Chondrocyte (in vitro differentiated cells): ENCODE results near the gene CDK14. TPM values are rescaled to one million over a fixed set of nuclear protein-coding genes. Genes with fewer than 3 reads are reported as not detected.

ENCODE experiments used
- DNase-seq: peaks from one replicate; pipeline ENCODE4 v3.0.0; 2021; ENCODE audit warnings: mixed read lengths, low spot score
- H3K27ac Mint-ChIP-seq: one replicate; pipeline ENCODE4 v1.8.0; 2021; ENCODE audit warnings: mild to moderate bottlenecking, moderate library complexity, mixed read lengths; ENCODE audit not compliant: unreplicated experiment
- H3K27me3 Mint-ChIP-seq: 2 replicates; pipeline ENCODE4 v1.8.0; 2021; ENCODE audit warnings: low read depth, mixed read lengths
- H3K36me3 Mint-ChIP-seq: 2 replicates; pipeline ENCODE4 v1.8.0; 2021; ENCODE audit warnings: low read depth, mixed read lengths
- H3K4me1 Mint-ChIP-seq: 2 replicates; pipeline ENCODE4 v1.8.0; 2021; ENCODE audit warnings: low read depth, mild to moderate bottlenecking, mixed read lengths
- H3K4me3 Mint-ChIP-seq: one replicate; pipeline ENCODE4 v1.8.0; 2021; ENCODE audit warnings: mild to moderate bottlenecking, moderate library complexity, mixed read lengths; ENCODE audit not compliant: unreplicated experiment
- H3K9me3 Mint-ChIP-seq: 2 replicates; pipeline ENCODE4 v1.8.0; 2021; ENCODE audit warnings: low read depth, mixed read lengths
- CTCF ChIP-seq: fragments of 200-600 bp; sonication (generic); IDR thresholded peaks from 2 replicates; pipeline ENCODE4 v1.5.0; 2021; ENCODE audit warnings: antibody characterized with exemption, mild to moderate bottlenecking, moderate library complexity
- total RNA-seq: library from RNA; stranded (reverse); gene quantifications from 3 replicates; pipeline ENCODE4 v1.2.1, GENCODE V29; 2021

Gene CDK14
- total RNA-seq, 1 donor from 2014 or later = 61.4 TPM

DNA sequence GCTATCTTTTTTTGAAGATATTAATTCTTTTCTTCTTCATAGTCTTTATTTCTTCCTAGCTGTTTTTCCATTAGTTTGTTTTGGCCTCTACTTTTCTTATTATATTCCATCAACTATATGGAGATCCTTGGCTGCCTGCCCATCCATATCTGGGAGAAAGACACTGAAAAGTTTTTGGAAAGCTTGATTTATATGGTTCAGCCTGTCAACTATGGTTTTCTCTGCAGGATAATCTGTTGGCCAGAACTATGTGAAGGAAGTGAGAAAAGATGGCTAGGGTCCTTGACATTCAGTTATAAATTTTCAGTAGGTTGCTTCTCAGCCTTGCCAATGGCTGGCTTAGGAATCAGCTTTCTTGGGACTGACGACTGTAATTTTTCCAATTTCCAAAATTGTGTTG is 10.0 kb upstream of the CDK14 start:
- H3K36me3 Mint-ChIP-seq = no peaks in the 10 kb centered on the region
- no peak for TF ChIP-seq CTCF
- no peak for DNase-seq
- H3K4me3 Mint-ChIP-seq = no peak overlapping the region
- H3K4me1 Mint-ChIP-seq = peaks cover 12% of the 10 kb centered on the region
- no peak overlapping the region for H3K27ac Mint-ChIP-seq
- H3K27me3 Mint-ChIP-seq = no peaks in the 10 kb centered on the region
- no peaks in the 10 kb centered on the region for H3K9me3 Mint-ChIP-seq

- Mint-ChIP-seq H3K9me3 (no peaks in the 10 kb centered on the region), H3K4me1 (peaks cover 21% of the 10 kb centered on the region), H3K4me3 (no peak overlapping the region), H3K27me3 (no peaks in the 10 kb centered on the region), H3K27ac (no peak overlapping the region), H3K36me3 (no peaks in the 10 kb centered on the region)
- no peak for DNase-seq
- TF ChIP-seq CTCF = no peak
Observed at GRCh38 chr7:90587766-90588165, 8.4 kb upstream of the CDK14 start.

GRCh38 chr7:90592033-90592432 is 4.1 kb upstream of the CDK14 start:
- no peak for TF ChIP-seq CTCF
- peaks cover 33% of the 10 kb centered on the region for H3K4me1 Mint-ChIP-seq
- peaks cover 2% of the 10 kb centered on the region for H3K36me3 Mint-ChIP-seq
- no peaks in the 10 kb centered on the region for H3K9me3 Mint-ChIP-seq
- DNase-seq = no peak
- no peaks in the 10 kb centered on the region for H3K27me3 Mint-ChIP-seq
- no peak overlapping the region for H3K4me3 Mint-ChIP-seq
- H3K27ac Mint-ChIP-seq = no peak overlapping the region

DNA sequence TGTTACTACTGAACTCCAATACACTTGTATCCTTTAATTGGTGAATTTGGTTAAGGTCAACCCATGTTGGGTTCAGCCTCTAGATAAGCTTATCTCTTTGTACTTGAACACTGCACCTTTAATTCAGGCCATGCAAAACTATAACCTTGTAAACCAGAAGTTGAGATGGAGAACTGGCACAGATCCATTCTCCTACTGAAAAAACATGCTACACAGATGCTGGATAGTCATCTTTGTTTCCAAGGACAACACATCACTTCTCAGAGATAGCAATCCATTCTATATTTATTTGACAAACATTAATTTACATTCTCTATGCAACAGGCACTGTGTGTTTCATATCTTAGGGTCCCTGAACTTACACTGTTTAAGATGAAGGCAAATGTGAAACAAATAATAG is 2.9 kb upstream of the CDK14 start:
- peaks cover 41% of the 10 kb centered on the region for H3K4me1 Mint-ChIP-seq
- H3K4me3 Mint-ChIP-seq = no peak overlapping the region
- peaks cover 2% of the 10 kb centered on the region for H3K36me3 Mint-ChIP-seq
- no peaks in the 10 kb centered on the region for H3K27me3 Mint-ChIP-seq
- no peak for DNase-seq
- no peak overlapping the region for H3K27ac Mint-ChIP-seq
- TF ChIP-seq CTCF = no peak
- no peaks in the 10 kb centered on the region for H3K9me3 Mint-ChIP-seq

DNA sequence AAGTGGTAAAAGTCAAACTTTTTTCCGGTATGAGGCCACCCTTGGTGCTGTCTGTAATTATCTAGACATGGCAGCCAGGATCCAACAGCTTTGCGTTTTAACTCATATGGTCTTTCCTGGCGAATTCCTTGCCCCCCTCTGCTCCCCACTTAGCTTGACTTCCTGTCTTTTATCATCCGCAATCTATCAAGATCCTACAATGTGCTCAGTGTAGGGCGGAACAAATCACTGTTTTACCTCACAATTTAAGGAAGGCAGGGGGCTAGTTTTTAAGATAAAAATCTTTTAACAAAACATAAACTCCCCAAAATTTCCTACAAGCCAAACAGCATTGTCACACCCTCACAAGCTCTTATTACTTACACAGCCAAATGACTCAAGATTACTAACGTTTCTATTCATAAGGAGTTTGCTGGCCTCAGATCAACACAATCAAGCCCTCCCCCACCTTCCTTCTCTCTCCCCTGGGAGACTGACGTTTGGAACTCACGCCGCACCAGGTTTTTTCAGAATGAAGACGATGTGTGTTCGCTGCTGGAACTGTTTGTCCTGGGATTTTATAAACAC is 1.3 kb upstream of the CDK14 start:
- H3K27ac Mint-ChIP-seq = peak overlapping the region; percentile 96
- peaks cover 55% of the 10 kb centered on the region for H3K4me1 Mint-ChIP-seq
- H3K36me3 Mint-ChIP-seq = peaks cover 2% of the 10 kb centered on the region
- H3K4me3 Mint-ChIP-seq = peak overlapping the region; percentile 84
- TF ChIP-seq CTCF = no peak
- no peaks in the 10 kb centered on the region for H3K27me3 Mint-ChIP-seq
- no peaks in the 10 kb centered on the region for H3K9me3 Mint-ChIP-seq
- DNase-seq = no peak
